ENCODE results near the gene PAX7.
A peak's percentile ranks its signal among the peaks of the same experiment; 100 is the strongest.

Gene PAX7

DNA sequence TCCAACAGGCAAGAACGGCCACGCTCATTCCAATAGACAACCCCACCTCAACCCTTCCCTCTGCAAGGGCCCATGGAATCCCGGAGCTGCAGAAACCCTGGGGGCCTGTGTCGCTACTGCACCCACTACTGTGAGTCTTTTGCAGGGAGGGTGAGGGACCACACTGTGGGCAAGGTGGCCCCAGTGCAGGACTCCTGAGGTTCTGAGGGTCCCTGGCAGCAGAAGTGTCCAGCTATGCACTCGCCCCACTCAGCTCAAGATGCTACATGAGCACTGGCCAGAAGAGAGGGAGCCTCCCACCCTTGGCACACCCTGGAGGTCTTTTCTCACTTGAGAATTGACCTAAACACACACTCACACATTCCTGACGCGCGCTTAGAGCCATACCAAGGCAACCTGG lies 2.1 kb upstream of the PAX7 start:
- TF ChIP-seq, protein P1, sequence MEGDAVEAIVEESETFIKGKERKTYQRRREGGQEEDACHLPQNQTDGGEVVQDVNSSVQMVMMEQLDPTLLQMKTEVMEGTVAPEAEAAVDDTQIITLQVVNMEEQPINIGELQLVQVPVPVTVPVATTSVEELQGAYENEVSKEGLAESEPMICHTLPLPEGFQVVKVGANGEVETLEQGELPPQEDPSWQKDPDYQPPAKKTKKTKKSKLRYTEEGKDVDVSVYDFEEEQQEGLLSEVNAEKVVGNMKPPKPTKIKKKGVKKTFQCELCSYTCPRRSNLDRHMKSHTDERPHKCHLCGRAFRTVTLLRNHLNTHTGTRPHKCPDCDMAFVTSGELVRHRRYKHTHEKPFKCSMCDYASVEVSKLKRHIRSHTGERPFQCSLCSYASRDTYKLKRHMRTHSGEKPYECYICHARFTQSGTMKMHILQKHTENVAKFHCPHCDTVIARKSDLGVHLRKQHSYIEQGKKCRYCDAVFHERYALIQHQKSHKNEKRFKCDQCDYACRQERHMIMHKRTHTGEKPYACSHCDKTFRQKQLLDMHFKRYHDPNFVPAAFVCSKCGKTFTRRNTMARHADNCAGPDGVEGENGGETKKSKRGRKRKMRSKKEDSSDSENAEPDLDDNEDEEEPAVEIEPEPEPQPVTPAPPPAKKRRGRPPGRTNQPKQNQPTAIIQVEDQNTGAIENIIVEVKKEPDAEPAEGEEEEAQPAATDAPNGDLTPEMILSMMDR (IDR thresholded peaks at IDR 0.05; ENCODE audit: extremely low read depth, missing control alignments), result no peak

DNA sequence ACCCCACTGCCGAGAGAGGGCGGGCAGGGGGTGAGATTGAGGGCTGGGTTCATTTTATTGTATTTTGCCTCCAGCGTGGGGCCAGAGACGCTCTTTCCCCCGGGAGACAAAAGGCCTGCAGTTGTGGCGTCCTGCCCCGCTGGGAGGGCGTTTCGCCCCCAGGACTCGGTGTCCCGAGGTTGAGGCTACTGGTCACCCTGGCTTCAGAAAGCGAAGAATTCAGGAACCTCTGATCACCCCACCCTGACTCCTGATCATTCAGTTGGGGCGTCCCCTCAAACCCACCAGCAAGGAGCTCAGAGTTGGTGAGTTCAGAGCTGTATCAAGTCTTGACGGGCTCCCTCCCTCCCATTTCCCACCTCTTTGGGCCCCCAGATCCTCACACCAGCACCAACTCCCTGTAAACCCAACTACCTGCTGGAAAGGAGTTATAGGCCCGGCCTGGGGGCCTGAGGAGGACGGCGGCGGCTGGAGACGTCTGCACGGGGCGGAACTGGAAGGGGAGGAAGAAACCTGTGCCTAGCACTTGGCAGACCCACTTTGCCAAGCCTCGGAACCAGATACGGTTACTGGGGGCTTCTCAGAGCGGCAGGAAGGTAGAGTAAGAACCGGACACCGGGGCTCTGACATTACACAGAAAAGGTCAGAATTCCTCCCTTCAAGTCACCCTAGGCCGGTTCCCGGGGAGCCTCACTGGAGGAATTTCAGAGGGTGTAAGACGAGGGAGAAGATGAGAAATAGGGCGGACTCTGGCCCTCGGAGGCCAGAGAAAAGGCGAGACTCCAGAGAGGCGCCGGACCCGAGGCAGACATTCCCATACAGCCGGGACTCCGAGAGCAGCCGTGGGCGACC lies 761 bp upstream of the PAX7 start:
- no peak for DNase-seq (ENCODE audit: low spot score)
- TF ChIP-seq, protein P1 (IDR thresholded peaks at IDR 0.05; ENCODE audit: extremely low read depth, missing control alignments), result no peak

More for the DNA sequence above, 2.1 kb upstream of the PAX7 start:
- DNase-seq (ENCODE audit: low spot score), result no peak

DNA sequence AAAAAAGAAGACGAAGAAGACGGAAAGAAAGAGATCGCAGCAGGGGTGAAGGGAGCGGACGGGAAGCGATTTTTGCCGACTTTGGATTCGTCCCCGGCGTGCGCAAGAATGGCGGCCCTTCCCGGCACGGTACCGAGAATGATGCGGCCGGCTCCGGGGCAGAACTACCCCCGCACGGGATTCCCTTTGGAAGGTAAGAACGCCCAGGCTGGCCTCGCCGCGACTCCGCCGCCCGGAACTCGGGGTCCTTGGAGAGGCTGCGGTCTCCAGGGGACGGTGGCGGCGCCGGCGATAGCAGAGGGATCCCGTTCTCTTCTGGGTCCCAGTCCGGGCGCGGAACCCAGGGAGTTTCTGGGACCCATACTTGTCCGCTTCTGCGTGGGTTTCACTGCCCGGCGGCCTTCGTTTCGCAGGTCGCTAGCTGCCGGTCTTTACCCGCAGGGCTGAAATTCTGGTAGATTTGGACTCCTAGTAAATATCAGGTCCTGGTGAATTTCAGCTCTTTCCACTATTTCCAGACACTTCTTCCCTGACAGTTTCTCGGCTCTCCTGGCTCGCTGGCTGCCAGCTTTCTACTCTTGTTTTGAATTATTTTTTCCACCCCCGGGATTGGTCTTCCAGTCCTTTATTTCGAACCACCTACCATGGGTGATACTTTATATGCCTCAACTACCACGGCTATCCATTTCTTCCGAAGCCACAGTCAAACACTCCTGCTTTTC lies 1.0 kb downstream of the PAX7 start:
- no peak for DNase-seq (ENCODE audit: low spot score)
- TF ChIP-seq, protein P1 (IDR thresholded peaks at IDR 0.05; ENCODE audit: extremely low read depth, missing control alignments), result no peak

DNA sequence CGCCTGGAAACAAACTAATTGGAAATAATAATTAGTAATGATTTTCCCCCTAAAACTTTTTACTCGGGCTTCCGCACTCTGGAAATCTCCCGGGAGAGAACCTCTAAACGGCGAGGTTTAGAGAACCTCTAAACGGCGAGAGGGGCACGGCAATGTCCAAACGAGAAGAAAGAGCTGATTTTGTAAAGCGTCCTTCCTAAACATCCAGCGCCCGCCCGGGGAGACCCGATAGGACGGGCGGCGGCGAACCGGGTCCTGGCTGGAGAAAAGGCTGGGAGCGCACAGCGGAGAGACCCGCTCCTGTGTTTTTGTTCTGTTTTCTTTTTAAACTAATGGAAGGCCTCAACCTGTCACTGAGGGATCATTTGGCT lies 1.6 kb downstream of the PAX7 start:
- TF ChIP-seq, protein P1 (IDR thresholded peaks at IDR 0.05; ENCODE audit: extremely low read depth, missing control alignments), result no peak
- no peak for DNase-seq (ENCODE audit: low spot score)

DNA sequence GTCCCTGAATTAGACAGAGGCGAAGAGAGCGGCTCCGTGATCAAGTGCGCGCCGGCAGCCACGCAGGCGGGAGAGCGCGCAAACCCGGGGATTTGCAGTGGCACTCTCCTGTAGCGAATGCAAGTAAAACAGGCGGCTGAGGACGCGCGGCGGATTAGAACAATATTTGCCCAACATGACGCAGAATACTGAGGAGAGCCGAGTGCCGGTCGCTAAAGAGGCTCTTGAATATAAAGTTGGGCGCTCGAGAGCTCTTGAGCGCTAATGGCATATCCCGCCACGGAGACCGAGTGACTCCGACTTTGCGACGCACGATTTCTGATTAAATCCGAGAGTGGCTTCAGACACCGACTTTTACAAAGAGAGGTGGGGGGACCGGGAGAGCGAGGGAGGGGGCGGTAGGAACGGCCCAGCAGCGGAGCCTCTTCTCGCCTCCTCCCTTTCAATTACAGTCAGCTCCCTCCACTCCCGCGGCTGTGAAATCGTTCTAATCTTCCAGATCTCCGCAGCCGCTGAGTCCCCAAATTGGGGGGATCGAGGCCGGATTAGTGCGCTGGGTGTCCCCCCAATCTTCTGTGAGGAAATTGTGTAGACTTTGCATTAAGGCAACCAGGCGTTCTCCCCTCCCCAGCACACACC lies 2.3 kb downstream of the PAX7 start:
- TF ChIP-seq, protein P1 (IDR thresholded peaks at IDR 0.05; ENCODE audit: extremely low read depth, missing control alignments), result no peak
- DNase-seq (ENCODE audit: low spot score), result no peak

DNA sequence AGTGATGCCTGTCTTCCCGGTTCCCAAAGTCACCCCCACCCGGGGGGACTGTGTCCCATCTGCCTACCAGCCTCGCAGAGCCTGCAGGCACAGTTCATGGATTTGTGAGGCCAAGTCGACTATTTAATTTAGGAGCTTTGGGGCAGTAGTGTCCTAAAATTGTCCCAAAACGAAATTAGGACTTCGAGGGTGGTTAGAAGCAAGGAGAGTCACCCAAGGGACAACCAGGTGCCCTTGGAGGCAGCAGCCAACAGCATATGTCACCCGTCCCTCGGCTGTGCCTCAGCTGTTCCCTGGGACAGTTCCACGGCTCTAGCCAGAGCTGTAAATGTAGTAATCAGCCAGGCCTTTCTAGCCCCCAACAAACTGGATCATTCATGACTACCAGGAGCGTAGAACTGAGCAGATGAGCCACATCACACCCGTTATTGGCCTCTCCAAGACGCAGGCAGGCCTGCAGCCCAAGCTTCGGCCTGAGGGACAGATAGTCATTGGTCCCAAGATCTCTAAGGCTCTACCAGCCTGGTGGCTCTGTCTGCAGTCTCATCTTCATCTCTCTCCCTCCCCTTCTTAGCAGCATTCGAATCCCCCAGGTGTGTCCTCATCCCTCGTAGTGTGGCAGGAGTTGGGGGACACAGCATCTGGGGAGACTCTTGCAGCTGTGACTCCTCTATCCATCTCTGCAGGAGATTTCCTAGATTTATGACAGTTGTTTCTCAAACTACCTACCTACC lies 2.9 kb downstream of the PAX7 start:
- TF ChIP-seq, protein P1 (IDR thresholded peaks at IDR 0.05; ENCODE audit: extremely low read depth, missing control alignments), result no peak
- peak; percentile 23 for DNase-seq (ENCODE audit: low spot score)

All from GM20000 (cell line).